Uterus (tissue), 4 donors: ENCODE data around the gene FAM163B. TPM values are rescaled to one million over a fixed set of nuclear protein-coding genes. Genes with fewer than 3 reads are reported as not detected.

Experiments used
- DNase-seq, 2 donors: peaks; one replicate each; pipeline ENCODE4 v3.0.0-alpha.2; 2019 to 2020
- H3K27ac ChIP-seq, 2 donors: fragments of 200-600 bp; sonication (generic); 1 replicate in 1 of 2; 2 replicates in 1 of 2; pipeline ENCODE4 v1.5.1; 2016 to 2018
- H3K27me3 ChIP-seq, 2 donors: fragments of 200-600 bp; sonication (generic); one replicate each; pipeline ENCODE4 v1.5.1; 2018 to 2019; ENCODE audit warnings: control low read depth in 1 of 2
- H3K36me3 ChIP-seq, 2 donors: fragments of 200-600 bp; sonication (generic); one replicate each; pipeline ENCODE4 v1.5.1; 2019; ENCODE audit warnings: control low read depth in 1 of 2
- H3K4me1 ChIP-seq, 2 donors: fragments of 200-600 bp; sonication (generic); one replicate each; pipeline ENCODE4 v1.5.1; 2018 to 2019; ENCODE audit warnings: control low read depth in 1 of 2
- H3K4me3 ChIP-seq, 2 donors: fragments of 200-600 bp; sonication (generic); 1 replicate in 1 of 2; 2 replicates in 1 of 2; pipeline ENCODE4 v1.5.1; 2018 to 2019; ENCODE audit warnings: mild to moderate bottlenecking in 1 of 2
- H3K9me3 ChIP-seq, 2 donors: fragments of 200-600 bp; sonication (generic); one replicate each; pipeline ENCODE4 v1.5.1; 2019; ENCODE audit warnings: control low read depth in 1 of 2
- POLR2A ChIP-seq, 2 donors: fragments of 450-650 bp; IDR thresholded peaks; one replicate each; pipeline ENCODE4 v1.6.1; 2016; ENCODE audit warnings: antibody characterized with exemption in 2 of 2, mild to moderate bottlenecking in 1 of 2, moderate library complexity in 1 of 2
- intact Hi-C: fragments of 100-400 bp; cut with DNase I; formaldehyde crosslinking; loops from one replicate; pipeline ENCODE4 v1.15.1; 2023; ENCODE audit warnings: low total_unique reads
- total RNA-seq, 4 donors: library from RNA; depleted of rRNA in 3 of 4; stranded (reverse); fragments of >200 nt in 3 of 4; gene quantifications; one replicate each; pipeline versions ENCODE4 v1.1.0 to v1.2.4, GENCODE V29; 2014 to 2023
- TF ChIP-seq, protein P1 (sequence below), 4 experiments: fragments of 200-600 bp in 2 of 4; fragments of 450-650 bp in 2 of 4; sonication (generic) in 2 of 4; IDR thresholded peaks; one replicate each; pipeline ENCODE4 v1.5.1; 2016 to 2019; ENCODE audit warnings: antibody characterized with exemption in 4 of 4, mild to moderate bottlenecking in 2 of 4, moderate library complexity in 1 of 4
- donor health status: DM: yes; HTN: yes; CAD: no.

The FAM163B gene
- total RNA-seq, 4 donors from 2014 or later = not detected

GRCh38 chr9:133612051-133612450, 2.9 kb upstream of the FAM163B start:
- Histone ChIP-seq H3K27ac (no peak overlapping the region), H3K36me3 (no peaks in the 10 kb centered on the region), H3K4me1 (peaks cover 0 to 4% of the 10 kb centered on the region in 2 donors), H3K4me3 (no peak overlapping the region), H3K27me3 (peaks cover 0 to 6% of the 10 kb centered on the region in 2 donors), H3K9me3 (no peaks in the 10 kb centered on the region)
- DNase-seq = no peak
- no peak for TF ChIP-seq POLR2A (IDR thresholded peaks at IDR 0.05)
- TF ChIP-seq, protein P1, sequence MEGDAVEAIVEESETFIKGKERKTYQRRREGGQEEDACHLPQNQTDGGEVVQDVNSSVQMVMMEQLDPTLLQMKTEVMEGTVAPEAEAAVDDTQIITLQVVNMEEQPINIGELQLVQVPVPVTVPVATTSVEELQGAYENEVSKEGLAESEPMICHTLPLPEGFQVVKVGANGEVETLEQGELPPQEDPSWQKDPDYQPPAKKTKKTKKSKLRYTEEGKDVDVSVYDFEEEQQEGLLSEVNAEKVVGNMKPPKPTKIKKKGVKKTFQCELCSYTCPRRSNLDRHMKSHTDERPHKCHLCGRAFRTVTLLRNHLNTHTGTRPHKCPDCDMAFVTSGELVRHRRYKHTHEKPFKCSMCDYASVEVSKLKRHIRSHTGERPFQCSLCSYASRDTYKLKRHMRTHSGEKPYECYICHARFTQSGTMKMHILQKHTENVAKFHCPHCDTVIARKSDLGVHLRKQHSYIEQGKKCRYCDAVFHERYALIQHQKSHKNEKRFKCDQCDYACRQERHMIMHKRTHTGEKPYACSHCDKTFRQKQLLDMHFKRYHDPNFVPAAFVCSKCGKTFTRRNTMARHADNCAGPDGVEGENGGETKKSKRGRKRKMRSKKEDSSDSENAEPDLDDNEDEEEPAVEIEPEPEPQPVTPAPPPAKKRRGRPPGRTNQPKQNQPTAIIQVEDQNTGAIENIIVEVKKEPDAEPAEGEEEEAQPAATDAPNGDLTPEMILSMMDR (IDR thresholded peaks at IDR 0.05) = no peak
- intact Hi-C loops = no loop called here

DNA sequence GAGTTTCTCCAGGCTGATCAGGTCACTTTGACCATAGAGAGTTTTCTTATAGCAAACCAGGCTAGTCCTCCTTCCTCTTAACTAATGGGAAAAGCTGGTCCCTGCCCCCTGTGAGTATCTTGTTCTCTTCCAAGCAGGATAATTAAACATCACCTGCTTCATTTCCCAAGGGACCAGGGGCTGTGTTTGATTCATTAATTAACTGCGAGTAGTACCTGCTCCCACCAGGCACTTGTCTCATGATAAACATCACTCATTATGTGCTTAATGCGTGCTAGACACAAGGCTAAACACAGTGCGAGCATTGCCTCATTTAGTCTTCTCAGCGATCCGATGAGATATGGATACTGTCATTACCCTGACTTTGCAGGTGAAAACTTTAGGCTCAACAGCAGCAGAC, 1.7 kb upstream of the FAM163B start:
- intact Hi-C loops = no loop called here
- H3K9me3 ChIP-seq = no peaks in the 10 kb centered on the region
- H3K27ac ChIP-seq = no peak overlapping the region
- TF ChIP-seq POLR2A (IDR thresholded peaks at IDR 0.05) = no peak
- TF ChIP-seq, protein P1 (IDR thresholded peaks at IDR 0.05) = no peak
- peaks cover 0 to 6% of the 10 kb centered on the region in 2 donors for H3K27me3 ChIP-seq
- H3K36me3 ChIP-seq = no peaks in the 10 kb centered on the region
- DNase-seq = no peak
- peaks cover 0 to 4% of the 10 kb centered on the region in 2 donors for H3K4me1 ChIP-seq
- no peak overlapping the region for H3K4me3 ChIP-seq

DNA sequence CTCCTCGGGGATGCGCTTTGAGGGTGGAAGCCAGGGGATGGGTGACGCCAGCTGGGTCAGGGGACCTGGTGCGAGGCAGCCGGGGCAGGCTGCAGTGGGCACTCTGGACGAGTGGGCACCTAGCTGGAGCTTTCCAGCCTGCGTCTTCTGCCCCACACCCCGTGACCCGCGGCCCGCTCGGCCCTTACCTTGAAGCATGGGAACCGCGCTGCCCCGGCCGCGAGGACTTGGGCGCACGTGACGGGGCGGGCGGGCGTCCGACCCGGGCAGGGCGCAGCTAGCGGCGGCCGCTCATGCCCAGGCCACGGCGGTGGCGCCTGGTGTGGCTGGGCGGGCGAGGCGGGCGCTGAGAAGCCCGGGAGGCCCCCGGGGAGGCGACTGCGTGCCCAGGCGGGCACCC, 300 bp downstream of the FAM163B start:
- Histone ChIP-seq H3K4me1 (peaks cover 0 to 4% of the 10 kb centered on the region in 2 donors), H3K36me3 (no peaks in the 10 kb centered on the region), H3K4me3 (no peak overlapping the region), H3K9me3 (no peaks in the 10 kb centered on the region), H3K27me3 (peaks cover 0 to 6% of the 10 kb centered on the region in 2 donors), H3K27ac (no peak overlapping the region)
- TF ChIP-seq, protein P1 (IDR thresholded peaks at IDR 0.05) = no peak
- TF ChIP-seq POLR2A (IDR thresholded peaks at IDR 0.05) = no peak
- intact Hi-C loops = no loop called here
- no peak for DNase-seq

- DNase-seq = no peak
- no peak overlapping the region for H3K4me3 ChIP-seq
- H3K27me3 ChIP-seq = peaks cover 0 to 6% of the 10 kb centered on the region in 2 donors
- no peaks in the 10 kb centered on the region for H3K36me3 ChIP-seq
- peaks cover 0 to 4% of the 10 kb centered on the region in 2 donors for H3K4me1 ChIP-seq
- no peak overlapping the region for H3K27ac ChIP-seq
- TF ChIP-seq, protein P1 (IDR thresholded peaks at IDR 0.05) = no peak
- no peak for TF ChIP-seq POLR2A (IDR thresholded peaks at IDR 0.05)
- no peaks in the 10 kb centered on the region for H3K9me3 ChIP-seq
- intact Hi-C loops = no loop called here
Measured at GRCh38 chr9:133608382-133608781, 807 bp downstream of the FAM163B start.

DNA sequence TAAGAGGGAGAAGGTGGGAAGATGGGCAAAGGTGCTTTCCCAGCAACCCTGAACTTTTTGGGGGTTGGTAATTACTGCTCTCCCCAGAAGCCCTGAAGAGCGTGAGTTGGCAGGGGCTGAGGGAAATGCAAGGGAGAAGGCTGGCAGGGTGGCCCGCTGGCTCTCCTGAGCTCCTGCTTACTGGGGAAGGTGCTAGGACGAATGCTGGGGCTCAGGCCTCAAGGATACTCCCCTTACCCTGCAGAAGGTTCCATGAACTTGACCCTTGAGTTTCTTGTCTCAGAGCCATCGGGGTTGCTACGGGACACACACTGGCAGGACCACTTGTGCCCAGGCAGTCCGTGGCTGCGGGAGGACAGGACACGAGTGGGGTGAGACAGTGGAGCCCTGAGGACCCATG, 1.2 kb downstream of the FAM163B start:
- Histone ChIP-seq H3K4me1 (peaks cover 0 to 4% of the 10 kb centered on the region in 2 donors), H3K27ac (no peak overlapping the region), H3K36me3 (no peaks in the 10 kb centered on the region), H3K4me3 (no peak overlapping the region), H3K27me3 (peaks cover 0 to 6% of the 10 kb centered on the region in 2 donors), H3K9me3 (no peaks in the 10 kb centered on the region)
- intact Hi-C loops = no loop called here
- DNase-seq = no peak
- TF ChIP-seq, protein P1 (IDR thresholded peaks at IDR 0.05) = no peak
- no peak for TF ChIP-seq POLR2A (IDR thresholded peaks at IDR 0.05)
